SK-MEL-5 (cell line): ENCODE results near the gene NLGN1. TPM values are rescaled to one million over a fixed set of nuclear protein-coding genes. Genes with fewer than 3 reads are reported as not detected.
"Not testable (repeated sequence)": the region's sequence is repeated elsewhere in the genome, so short reads cannot be mapped to it uniquely, and the experiment has no call there.

ENCODE experiments used
- DNase-seq: peaks from one replicate; pipeline ENCODE4 v3.0.0-alpha.2; 2016; ENCODE audit warnings: low read depth, low spot score
- in situ Hi-C: cut with HindIII; loops from 2 replicates; pipeline ENCODE4 v1.10.0; 2016; ENCODE audit warnings: low sequenced_read_pairs, high pct_unique_total_duplicates, low pct_unique_long_range_greater_than_20kb
- total RNA-seq: library from RNA; depleted of rRNA; stranded (reverse); fragments of >200 nt; shearing (Covaris generic); gene quantifications from 2 replicates; pipeline ENCODE4 v1.2.3, GENCODE V29; 2014

The NLGN1 gene
- total RNA-seq, 1 experiment from 2014 or later, result 35.2 TPM

- in situ Hi-C loops, result no loop called here
Measured at GRCh38 chr3:174204765-174205164, 807.2 kb downstream of the NLGN1 start.

DNA sequence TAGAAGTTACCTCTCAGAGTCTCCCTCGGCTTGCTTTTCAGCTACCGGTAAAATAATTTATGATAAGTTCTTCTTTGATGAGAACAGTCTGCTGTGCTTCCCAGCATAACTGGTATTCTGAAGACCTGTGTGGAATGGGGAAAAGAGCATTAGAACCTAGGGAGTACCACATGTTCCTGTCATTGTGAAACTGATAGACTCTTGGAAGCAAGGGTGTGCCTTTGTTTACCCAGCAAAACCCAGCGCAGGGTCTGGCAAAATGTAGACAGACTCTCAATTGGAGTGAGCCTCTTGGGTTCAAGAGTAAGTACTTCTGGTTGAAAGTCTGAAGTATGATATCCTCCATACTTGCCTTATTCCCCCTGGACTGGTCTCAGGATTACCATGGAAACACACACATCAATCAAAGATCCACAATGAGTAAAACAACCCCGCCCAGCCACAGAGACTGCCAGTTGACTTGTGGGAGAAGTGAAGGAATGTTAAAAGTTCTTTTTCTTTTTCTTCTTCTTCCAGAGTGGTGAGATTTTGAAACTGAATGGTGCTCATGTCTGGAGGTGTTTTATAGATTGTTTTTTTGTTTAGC lies 809.2 kb downstream of the NLGN1 start:
- in situ Hi-C loops, result no loop called here
- DNase-seq, result no peak

More at GRCh38 chr3:174204765-174205164, 807.2 kb downstream of the NLGN1 start:
- no peak for DNase-seq

DNA sequence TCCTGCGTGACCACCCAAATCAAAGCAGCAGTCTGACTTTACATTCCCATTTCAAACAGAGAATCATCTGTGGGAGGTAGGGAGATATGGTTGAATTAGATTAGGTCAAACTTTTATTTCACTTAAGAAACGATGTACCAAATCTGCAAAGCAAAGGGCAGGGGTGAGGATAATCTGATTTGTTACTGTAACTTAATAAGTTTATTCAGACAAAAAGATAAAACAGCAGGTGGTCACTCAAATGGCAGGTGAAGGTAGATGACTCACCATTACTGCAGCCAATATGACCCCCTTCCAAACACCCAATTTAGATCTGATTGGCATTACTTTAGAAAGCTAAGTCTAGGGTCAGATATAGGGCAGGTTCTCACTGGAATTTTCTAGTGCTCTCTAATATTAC lies 810.6 kb downstream of the NLGN1 start:
- in situ Hi-C loops, result no loop called here
- DNase-seq, result no peak

DNA sequence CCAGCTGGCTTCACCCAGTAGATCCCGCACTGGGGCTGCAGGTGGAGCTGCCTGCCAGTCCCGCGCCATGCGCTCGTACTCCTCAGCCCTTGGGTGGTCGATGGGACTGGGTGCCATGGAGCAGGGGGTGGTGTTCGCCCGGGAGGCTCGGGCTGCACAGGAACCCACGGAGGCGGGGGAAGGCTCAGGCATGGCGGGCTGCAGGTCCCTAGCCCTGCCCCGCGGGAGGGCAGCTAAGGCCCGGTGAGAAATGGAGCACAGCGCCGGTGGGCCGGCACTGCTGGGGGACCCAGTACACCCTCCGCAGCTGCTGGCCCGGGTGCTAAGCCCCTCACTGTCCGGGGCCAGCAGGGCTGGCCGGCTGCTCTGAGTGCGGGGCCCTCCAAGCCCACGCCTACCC lies 814.4 kb downstream of the NLGN1 start:
- in situ Hi-C loops, DNase-seq: not testable (repeated sequence)

DNA sequence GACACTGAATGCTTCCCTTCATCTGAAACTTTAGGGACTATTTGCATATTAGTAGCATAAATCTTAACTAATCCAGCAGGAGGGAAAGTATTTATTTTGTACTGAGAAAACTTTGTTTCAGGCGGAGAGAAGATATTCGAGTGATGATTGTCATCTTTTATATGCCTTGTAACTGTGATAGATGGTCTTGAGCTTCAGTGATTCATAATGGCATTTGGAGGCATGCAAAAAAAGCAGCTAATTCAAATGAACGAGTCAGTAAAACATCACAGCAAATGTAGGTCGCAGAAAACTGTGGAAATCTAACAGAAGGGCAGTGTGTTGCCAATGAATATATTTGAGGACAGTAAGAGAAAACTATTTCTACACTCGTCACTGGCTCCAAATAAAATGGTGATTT lies 817.9 kb downstream of the NLGN1 start:
- in situ Hi-C loops, result no loop called here
- DNase-seq, result no peak

DNA sequence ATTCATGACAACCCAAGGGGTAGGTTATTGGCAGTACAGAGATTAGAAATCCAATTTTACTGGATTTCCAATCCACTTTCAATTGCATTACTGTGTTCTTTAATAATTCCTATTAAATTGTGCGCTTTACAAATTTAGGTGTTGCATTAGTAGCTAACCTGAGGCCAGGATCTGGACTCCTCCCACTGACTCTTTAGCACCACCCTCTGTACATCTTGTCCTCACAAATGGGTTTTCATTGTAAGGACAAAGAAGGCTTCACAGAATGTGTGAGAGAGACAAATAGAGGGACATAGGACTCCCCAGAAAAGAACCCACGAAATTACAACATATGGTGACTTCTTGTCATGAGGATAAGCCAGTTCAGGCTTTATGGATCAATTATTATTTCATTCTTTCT lies 818.5 kb downstream of the NLGN1 start:
- in situ Hi-C loops, result no loop called here

DNA sequence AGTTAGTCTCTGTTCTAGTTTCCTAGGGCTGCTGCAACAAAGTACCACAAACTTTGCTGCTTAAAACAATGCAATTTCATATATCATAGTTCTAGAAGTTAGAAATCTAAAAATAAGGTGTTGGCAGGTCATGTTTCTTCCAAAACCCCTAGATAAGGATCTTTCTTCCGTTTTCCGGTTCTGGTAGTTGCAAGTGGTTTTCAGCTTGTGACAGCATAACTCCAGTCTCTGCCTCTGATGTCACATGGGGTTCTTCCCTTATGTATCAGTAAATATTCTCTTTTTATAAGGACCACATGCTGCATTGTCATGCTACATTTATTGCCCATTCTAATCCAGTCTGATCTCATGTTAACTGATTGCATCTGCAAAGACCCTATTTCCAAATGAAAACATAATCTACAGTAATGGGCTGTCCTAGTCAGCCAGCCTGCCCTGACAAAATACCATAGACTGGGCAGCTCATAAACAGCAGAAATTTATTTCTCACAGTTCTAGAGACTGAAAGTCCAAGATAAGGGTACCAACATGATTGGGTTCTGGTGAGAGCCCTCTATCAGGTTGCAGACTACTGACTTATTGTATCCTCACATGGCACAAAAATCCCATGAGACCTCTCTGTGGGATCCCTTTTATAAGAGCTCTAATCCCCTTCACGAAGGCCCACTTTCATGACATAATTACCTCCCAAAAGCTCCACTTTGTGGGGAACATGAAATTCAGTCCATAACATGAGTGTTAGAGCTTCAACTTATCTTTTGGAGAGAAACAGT lies 819.6 kb downstream of the NLGN1 start:
- no peak for DNase-seq
- in situ Hi-C loops, result no loop called here

More for the DNA sequence above, 818.5 kb downstream of the NLGN1 start:
- no peak for DNase-seq

GRCh38 chr3:174218016-174218415 lies 820.5 kb downstream of the NLGN1 start:
- DNase-seq, result peak; percentile 27
- in situ Hi-C loops, result no loop called here

DNA sequence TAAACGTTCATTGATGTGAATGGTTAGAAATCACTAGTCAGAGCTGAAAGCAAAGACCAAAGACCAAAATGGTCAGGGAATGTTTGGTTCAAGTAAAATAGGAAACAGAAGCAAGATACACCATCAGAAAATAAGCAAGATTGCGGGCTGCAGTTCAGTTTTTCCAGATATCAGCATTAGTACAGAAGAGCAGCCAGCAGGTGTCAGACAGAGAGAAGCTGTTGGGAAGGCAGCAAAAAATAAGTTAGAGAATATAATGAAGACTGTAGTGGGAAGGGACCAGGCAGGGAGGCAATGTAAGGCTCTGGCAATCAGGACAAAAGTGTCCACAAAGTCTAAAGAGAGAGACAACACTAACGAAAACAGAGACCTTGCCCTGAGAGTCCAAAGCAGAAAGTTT lies 822.2 kb downstream of the NLGN1 start:
- DNase-seq, result peak; percentile 22
- in situ Hi-C loops, result no loop called here

DNA sequence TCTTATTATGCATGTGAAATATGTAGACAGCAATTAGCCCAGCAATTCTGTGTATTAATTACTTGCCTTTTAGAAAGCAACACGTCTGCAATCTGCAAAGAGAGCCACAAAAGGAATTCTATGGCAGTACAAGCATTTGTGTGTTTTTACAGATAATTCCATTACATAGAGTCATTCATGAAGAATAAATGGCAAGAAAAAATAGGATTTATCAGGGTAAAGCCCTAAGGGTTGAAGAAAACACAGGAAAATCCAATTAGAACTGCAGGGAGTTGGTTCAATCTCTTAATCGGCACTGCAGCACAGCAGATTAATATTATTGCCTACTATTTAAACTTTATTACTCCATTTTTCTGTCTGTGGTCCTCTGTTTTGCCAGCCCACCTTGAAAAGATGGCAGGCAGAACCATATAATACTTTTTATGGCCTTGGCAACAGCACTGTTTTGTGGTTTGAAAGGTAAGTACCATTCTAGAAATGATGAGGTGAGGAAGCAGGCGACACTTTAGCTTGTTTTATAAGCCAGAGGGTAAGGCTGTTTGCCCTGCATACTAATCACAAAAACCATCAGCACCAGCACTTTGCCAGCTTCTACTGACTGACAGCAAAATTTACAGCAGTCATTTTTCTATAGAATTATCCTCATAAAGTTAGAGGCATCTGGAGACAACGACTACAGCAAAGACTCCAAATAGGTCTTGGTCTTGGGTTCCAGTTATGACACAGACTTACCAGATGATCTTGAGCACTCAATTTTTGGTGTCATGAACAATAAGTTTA lies 823.4 kb downstream of the NLGN1 start:
- in situ Hi-C loops, result no loop called here
- DNase-seq, result no peak

GRCh38 chr3:174223042-174223441 lies 825.5 kb downstream of the NLGN1 start:
- in situ Hi-C loops, result no loop called here
- DNase-seq, result no peak

GRCh38 chr3:174223626-174224025 lies 826.1 kb downstream of the NLGN1 start:
- DNase-seq, result no peak
- in situ Hi-C loops, result no loop called here

GRCh38 chr3:174229916-174230315 lies 832.4 kb downstream of the NLGN1 start:
- in situ Hi-C loops, result no loop called here
- DNase-seq, result no peak

- in situ Hi-C loops, DNase-seq: not testable (repeated sequence)
Measured at GRCh38 chr3:174232028-174232657, 834.6 kb downstream of the NLGN1 start.

DNA sequence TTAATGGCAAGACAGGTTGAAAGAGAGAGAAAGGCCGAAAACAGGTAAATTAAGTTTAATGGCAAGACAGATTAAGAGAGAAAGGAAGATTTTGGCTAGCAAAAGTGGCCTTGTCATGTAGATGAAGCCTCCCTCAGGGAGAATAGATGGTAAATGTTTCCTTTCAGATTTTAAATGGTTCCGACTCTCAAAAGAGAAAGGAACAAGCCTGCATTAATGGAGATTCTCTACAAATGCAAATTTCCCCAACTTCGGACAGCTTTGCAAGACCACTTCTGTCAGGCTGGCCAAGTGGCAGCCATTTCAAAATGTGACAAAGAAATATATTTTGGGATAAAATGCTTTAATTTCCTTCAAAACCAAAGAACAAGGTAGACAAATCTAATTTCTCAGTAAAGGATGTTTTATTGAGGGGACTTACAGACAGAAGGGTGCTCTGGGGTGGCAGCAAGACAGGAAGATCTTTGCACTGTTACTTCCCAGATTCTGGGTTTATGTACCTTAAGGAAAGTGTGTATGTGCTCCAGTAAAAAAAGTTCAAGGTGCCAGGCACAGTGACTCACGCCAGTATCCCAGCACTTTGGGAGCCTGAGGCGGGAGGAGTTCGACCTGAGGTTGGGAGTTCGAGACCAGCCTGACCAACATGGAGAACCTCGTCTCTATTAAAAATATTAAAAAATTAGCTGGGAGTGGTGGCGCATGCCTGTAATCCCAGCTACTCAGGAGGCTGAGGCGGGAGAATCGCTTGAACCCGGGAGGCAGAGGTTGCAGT lies 835.3 kb downstream of the NLGN1 start:
- DNase-seq, result no peak
- in situ Hi-C loops, result no loop called here

DNA sequence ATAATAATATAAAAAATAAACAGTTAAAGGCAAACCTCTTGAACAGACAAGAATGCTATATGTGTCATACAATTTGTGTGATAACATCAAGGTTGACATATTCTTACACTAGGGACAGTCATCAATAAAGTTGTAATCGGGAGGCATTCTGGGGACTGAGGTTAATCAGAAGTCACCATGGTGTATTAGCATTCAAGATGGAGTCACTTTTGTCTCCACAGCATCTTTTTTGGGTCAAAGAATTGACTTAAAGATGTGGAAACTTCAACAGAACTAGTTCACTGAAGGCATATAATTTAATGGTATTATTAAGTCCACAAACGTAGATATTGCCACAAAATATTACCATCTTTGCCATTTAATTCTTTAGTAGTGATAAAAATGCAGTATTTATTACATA lies 836.0 kb downstream of the NLGN1 start:
- no peak for DNase-seq

GRCh38 chr3:174242311-174243041 lies 844.9 kb downstream of the NLGN1 start:
- in situ Hi-C loops, result no loop called here
- no peak for DNase-seq

More for the DNA sequence above, 836.0 kb downstream of the NLGN1 start:
- in situ Hi-C loops, result no loop called here
